Measurements from ENCODE around the gene SH2B3.

DNA sequence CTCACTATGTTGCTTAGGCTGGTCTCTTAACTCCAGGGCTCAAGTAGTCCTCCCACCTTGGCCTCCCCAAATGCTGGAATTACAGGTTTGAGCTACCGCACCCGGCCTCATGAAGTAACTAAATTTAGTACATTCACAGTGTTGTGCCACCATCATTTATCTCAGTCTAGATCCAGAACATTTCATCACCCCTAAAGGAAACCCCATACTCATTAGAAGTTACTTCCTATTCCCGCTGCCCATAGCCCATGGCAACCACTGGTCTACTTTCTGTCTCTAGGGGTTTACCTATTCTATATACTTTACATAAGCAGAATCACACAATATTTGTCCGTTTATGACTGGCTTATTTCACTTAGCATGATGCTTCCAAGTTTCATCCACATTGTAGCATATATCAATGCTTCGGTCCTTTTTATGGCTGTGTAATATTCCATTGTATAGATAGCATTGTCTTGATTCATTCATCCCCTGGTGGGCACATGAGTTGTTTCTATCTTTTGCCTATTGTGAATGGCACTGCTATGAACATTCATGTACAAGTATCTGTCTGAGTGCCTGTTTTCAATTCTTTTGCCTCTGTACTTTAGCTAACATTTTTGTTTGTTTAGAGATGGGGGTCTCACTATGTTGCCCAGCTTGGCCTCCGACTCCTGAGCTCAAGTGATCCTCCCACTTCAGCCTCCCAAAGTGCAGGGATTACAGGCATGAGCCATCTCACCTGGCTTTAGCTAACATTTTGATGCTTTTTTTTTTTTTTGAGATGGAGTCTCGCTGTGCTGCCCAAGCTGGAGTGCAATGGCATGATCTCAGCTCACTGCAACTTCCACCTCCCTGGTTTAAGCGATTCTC is 10.2 kb upstream of the SH2B3 start:
- TF ChIP-seq ZZZ3 (IDR thresholded peaks at IDR 0.05): no peak
- TF ChIP-seq EGR1 (conservative IDR thresholded peaks at IDR 0.05): no peak
- no peak for TF ChIP-seq GABPA (tag; conservative IDR thresholded peaks at IDR 0.05; ENCODE audit: low read depth)
